ENCODE results near the gene DYNLRB2.

- TF ChIP-seq CTCF (conservative IDR thresholded peaks at IDR 0.05; ENCODE audit: low read length) (no peak), EZH2phosphoT487 (IDR thresholded peaks at IDR 0.05; ENCODE audit: borderline replicate concordance, low read depth, low read length) (no peak)
These were observed 55.9 kb downstream of the DYNLRB2 start for GRCh38 chr16:80596507-80597207.

Data from OCI-LY7 (cell line).